Measurements from ENCODE around the gene TEX29.

The TEX29 gene

DNA sequence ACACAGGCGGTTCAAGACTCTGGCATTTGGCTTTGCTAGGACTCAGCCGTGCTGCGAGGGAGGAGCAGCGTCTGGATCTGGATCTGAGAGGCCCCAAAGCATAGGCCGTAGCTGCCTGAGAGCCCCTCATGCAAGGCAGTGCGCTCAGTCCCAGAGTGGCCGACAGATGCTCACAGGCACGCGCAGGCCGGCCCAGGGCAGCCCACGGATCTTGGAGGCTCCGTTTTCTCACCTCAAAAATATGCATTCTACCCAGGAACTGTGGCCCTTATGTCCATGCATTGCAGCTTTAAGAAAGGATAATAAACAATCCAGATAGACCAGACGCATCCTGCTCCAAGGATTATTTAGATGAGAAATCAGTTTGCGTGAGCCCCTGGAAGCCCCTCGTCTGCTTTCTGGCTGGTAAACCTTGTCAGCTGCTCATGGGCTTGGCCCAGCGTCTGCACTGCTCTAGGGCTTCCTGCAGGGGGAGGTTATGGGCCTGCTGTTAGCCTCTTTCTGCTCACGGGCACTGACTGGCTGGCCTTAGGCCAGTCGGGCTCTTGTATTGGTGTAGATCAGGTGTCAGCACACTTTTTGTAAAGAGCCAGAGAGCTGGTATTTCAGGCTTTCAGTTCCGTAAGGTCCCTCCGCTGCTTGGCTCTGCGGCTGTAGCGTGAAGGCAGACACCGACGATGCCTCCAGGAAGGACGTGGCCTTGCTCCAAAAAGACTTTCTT, 24.2 kb downstream of the TEX29 start:
- DNase-seq = peak; percentile 97

DNA sequence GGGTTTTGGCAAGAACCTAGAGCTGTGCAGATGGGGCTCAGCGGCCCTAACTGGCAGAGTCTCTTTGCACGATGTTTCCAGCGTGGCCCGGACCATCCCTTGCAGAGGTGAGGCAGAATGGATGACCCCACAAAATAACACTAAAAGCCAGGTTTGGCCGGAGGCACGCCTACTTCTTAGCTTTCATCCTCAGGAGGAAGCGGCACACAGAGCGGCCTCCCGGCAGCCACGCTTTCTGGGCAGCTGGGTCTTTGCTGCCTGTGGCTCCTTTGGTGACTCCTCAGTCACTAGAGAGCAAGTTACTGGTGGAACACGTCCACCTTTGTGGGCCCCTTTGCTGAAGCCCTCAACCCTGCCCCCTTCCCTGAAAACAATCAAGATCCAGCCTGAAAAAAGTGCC, 25.2 kb downstream of the TEX29 start:
- DNase-seq = no peak

DNA sequence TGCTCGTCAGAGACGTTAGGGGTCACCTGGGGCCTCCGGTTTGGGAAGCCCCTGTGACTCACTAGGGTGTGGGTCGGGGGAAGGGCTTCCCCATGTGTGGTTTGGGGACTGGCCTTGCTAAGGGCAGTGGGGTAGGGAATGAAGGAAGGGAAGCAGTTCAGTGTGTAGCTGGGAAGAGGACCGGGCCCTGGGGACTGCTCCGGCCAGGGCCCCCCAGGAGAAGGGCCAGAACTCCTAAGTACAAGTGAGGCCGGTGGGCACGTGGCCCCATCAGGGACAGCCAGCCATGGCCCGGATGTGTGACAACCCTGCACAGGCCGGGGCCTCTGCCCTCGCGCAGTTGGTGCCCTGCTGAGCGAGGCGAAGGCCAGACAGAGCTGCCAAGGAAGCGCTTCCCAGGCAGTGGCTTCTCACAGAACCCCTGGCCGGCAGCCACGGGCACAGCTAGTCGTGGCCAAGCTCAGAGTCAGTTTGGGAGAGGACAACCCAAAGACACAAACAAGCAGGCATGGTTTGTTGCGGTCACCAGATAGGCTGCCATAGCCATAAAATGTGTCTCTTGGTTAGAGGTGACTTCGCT, 25.7 kb downstream of the TEX29 start:
- DNase-seq = no peak

- DNase-seq = no peak
Measured at GRCh38 chr13:111347438-111347837, 27.0 kb downstream of the TEX29 start.

DNA sequence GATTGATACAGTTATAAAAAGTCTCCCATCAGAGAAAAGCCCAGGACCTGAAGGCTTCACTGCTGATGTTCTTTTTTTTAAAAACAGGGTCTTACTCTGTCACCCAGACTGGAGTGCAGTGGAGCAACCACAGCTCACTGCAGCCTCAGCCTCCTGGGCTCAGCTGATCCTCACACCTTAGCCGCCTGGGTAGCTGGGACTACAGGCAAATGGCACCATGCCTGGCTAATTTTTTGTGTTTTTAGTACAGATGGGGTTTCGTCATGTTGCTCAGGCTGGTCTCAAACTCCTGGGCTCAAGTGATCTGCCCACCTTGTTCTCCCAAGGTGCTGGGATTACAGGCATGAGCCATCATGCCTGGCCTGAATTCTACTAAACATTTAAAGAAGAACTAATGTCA, 33.1 kb downstream of the TEX29 start:
- DNase-seq = no peak

GRCh38 chr13:111354789-111355188, 34.3 kb downstream of the TEX29 start:
- no peak for DNase-seq

DNA sequence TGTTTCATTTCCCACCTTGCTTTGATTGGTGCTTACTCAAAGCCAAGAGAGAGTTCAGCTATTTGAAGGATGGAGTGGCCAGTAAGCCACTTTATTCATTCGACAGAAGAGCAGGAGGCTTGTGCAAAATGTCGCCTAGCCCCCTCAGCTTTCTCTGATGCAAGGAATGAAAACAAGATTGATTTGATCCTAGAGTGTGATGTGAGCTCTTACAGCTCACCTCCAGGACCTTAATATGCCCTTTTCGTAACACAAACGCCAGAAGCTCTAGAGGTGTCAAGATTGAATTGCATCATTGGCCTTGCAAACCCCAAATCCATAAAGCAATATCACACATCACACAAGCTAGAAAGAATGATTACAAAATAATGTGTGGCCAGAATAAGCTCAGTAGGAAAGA, 36.4 kb downstream of the TEX29 start:
- DNase-seq = no peak

DNA sequence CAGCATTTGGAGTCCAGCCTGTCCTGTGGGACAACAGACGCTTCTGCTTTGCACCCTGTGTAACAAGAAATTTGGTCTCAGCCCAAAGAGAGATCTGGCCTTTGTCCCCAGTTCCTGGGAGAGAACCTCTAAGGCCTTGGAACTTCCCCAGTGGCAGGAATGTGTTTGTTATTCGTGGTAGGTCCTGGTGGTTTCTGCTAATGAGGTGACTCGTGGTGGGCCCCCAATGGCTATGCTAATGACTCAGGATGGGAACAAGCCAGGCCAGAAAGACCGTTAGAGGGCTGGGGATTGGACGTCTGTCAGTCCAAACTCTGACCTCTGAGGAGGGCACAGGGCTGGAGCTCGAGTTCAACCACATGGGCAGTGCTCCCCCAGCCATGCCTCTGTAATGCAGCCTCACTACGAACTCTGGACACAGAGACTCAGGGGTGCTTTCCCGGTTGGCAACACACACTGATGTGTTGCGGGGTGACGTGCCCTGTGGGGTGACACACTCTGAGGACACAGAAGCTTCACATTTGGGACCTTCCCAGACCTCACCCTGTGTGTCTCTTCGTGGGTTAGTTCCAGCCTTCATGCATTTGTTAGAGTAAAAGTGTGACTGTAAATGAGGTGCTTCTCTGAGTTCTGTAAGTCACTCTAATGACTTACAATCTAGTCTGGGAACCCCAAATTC, 38.9 kb downstream of the TEX29 start:
- DNase-seq = no peak

GRCh38 chr13:111359930-111360329, 39.5 kb downstream of the TEX29 start:
- DNase-seq = no peak

GRCh38 chr13:111360452-111360851, 40.0 kb downstream of the TEX29 start:
- no peak for DNase-seq

DNA sequence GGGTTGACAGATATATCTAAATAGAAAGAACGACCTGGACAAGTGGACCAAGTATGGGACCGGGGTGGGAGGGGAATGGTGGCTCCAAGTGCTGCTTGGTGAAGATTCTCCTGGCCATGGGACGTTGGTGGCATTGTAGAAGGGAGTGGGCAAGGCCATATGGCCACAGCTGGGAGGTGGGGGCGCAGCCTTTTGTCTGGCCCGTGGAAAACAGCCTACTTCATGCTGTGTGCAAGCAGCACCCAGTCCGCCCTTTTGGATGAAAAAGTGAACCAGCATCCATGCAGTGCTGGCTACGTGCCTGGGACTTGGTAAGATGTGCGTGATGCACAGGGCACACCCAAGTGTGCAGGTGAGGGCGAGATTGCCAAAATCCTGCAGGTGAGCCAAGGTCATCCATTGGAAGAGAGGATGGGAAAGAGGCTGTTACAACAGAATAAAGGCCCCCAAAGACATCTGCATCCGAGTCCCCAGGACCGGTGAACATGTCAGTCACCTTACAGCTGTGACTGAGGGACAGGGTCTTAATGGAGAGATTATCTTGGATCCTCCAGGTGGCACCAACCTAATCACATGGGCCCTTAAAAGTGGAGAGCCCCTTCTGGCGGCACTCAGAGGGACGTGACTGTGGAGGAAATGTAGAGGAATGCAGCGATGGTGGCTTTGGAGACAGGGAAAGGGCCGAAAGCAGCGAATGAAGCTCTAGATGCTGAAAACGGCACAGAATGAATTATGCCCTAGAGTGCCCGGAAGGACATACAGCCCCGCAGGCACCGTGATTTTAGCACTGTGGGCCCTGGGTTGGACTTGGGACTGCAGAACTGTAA, 40.8 kb downstream of the TEX29 start:
- no peak for DNase-seq

- DNase-seq = no peak
Measured at GRCh38 chr13:111361873-111362648, 41.6 kb downstream of the TEX29 start.

DNA sequence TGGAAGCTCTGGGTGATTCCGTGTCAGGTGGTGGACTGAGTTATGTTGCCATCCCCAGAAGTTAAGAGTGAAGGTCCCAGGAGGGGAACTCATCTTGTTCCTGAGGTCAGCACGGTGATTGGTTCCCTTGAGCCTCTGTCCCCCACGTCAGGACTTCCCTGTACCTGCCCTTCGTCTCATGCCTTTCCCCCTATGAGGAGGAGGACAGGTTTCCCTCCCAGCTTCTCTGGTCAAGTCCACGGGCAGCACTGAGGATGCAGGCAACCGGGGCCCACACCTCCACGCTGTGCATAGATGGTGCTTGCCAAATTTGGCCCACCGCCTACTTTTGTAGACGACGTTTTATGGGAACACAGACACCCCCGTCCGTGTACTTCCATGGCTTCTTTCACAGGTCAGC, 42.7 kb downstream of the TEX29 start:
- no peak for DNase-seq

GRCh38 chr13:111363591-111363990, 43.1 kb downstream of the TEX29 start:
- no peak for DNase-seq

- no peak for DNase-seq
Measured at GRCh38 chr13:111365149-111366005, 44.9 kb downstream of the TEX29 start.

DNA sequence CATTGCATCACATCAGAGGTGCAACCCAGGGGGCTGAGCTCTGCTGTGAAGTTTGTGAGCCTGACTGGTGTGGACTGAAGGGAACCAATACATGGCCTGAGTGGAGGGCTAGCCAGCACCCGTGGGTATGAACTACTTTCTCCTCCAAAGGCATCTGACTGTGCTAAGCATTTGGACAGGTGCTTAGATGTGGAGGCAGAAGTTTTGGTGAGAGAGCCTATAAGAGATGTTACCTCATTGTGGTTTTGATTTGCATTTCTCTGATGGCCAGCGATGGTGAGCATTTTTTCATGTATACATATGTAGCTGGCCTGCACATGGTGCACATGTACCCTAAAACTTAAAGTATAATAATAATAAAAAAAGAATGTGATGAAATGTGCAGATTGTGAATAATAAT, 46.9 kb downstream of the TEX29 start:
- no peak for DNase-seq

DNA sequence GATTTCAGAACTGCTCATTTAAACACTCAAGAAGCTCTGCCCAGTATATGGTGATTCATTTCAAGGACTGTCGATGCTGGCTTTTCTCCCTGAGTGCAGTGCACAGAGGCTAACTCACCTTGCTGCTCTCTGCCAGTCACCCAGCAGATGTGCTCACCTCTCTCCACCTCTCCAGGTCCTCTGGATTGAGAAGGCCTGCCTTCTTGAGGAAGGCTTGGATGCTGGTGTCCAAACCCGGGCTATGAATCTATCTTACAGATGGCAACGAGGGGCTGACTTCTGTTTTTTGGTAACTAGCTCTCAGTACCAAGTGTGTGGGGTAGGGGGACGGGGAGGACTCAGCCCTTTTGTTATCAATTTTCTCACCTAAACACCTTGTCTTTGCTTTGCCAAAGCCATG, 47.6 kb downstream of the TEX29 start:
- no peak for DNase-seq

- DNase-seq = no peak
Measured at GRCh38 chr13:111370147-111370546, 49.7 kb downstream of the TEX29 start.

DNA sequence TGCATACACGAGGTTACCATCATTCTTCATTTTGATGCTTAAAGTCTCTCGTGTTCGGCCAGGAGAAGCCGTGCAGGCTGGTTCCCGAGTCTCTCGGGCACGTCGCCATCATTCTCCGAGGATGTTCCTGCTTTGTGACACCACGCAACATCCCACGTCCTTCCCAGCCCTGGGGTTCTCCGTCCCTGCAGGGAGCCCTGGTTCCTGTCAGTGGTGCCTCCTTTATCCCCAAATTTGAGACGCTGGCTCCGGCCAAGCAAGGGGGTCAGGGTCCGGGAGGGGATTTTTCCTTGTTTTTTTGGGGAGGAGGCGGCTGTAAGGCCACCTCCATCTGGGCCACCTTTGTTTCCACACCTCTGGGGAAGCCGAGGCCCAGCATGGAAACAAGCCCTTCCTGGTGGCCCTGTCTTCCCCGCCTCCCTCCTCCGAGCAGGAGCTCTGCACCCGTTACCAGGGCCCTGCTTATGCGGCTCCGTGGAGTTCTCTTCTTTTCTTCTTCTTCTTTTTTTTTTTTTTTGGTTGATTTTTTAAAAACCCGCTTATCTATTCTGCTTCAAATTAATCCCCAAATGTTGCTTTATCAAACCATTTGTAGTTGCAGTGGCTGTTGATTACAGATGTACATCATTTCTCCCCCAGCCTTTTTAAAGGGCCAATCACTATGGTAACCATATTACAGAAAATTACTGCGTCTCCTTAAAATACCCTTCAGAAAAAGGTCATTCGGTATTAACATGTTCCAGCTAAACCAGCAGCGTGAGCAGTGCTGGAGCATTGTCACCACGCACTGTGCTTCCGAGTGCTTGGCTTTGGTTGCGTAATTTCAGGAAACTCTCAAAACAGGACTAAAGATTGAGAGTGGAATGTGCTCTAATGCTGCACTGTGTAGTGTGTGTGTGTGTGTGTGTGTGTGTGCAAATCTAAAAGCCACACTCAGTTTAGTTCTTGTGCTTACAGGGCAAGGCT, 50.4 kb downstream of the TEX29 start:
- DNase-seq = no peak

DNA sequence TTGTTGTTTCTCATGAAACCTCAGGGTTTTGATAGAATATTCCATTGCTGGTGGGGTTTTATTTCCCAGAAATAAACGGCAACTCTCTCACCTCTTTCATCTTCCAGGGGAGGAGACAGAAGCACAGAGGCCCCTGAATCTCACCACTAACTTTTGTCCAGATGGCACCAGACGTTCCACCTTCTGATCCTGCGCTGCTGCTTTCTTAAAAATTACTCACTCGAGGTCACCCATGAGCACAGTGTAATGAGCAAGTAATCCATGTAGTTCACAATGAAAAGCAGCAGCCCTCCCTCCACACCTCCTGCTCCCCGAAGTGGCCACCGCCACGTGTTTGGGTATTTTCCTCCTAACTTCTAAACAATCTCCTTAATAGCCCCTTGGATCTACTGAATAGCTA, 51.3 kb downstream of the TEX29 start:
- no peak for DNase-seq

All from NCI-H2029 (cell line).